HEK293 (cell line): ENCODE measurements around the gene PAXX.

Experiments used
- ATF2 ChIP-seq: fragments of 450-650 bp; formaldehyde crosslinking; IDR thresholded peaks from 2 replicates; pipeline ENCODE4 v1.5.1; 2016; ENCODE audit warnings: missing biosample characterization, missing genetic modification characterization, low read depth
- BCL11B ChIP-seq: fragments of 450-650 bp; formaldehyde crosslinking; IDR thresholded peaks from 2 replicates; pipeline ENCODE4 v1.5.1; 2016; ENCODE audit warnings: low read depth, missing biosample characterization, missing genetic modification characterization
- MEIS1 ChIP-seq: sonication (generic); formaldehyde crosslinking; IDR thresholded peaks from 2 replicates; pipeline ENCODE4 v1.8.1; 2022; ENCODE audit warnings: missing genetic modification reagents, mild to moderate bottlenecking, borderline replicate concordance
- MYNN ChIP-seq: fragments of 450-650 bp; formaldehyde crosslinking; IDR thresholded peaks from 2 replicates; pipeline ENCODE4 v1.5.1; 2016; ENCODE audit warnings: missing biosample characterization, missing genetic modification characterization, borderline replicate concordance
- OVOL3 ChIP-seq: fragments of 450-650 bp; formaldehyde crosslinking; IDR thresholded peaks from 2 replicates; pipeline ENCODE4 v1.5.1; 2016; ENCODE audit warnings: missing biosample characterization, missing genetic modification characterization
- PBX3 ChIP-seq: sonication (generic); formaldehyde crosslinking; IDR thresholded peaks from 2 replicates; pipeline ENCODE4 v1.8.1; 2022; ENCODE audit warnings: mild to moderate bottlenecking, moderate library complexity, missing genetic modification reagents
- RBAK ChIP-seq: fragments of 450-650 bp; formaldehyde crosslinking; IDR thresholded peaks from 2 replicates; pipeline ENCODE4 v1.5.1; 2016; ENCODE audit warnings: missing biosample characterization, missing genetic modification characterization
- REST ChIP-seq: fragments of 450-650 bp; formaldehyde crosslinking; IDR thresholded peaks from 2 replicates; pipeline ENCODE4 v1.5.1; 2016; ENCODE audit warnings: missing biosample characterization, missing genetic modification characterization
- SCRT2 ChIP-seq: fragments of 450-650 bp; formaldehyde crosslinking; IDR thresholded peaks from 2 replicates; pipeline ENCODE4 v1.5.1; 2016; ENCODE audit warnings: missing biosample characterization, missing genetic modification characterization
- ZBTB21 ChIP-seq: fragments of 450-650 bp; formaldehyde crosslinking; IDR thresholded peaks from 2 replicates; pipeline ENCODE4 v1.5.1; 2017; ENCODE audit warnings: missing biosample characterization, missing genetic modification characterization
- ZFHX2 ChIP-seq: fragments of 450-650 bp; formaldehyde crosslinking; conservative IDR thresholded peaks from 2 replicates; pipeline ENCODE4 v1.5.1; 2016; ENCODE audit warnings: missing biosample characterization, missing genetic modification characterization
- ZNF157 ChIP-seq: fragments of 450-650 bp; formaldehyde crosslinking; IDR thresholded peaks from 2 replicates; pipeline ENCODE4 v1.5.1; 2016; ENCODE audit warnings: missing biosample characterization, missing genetic modification characterization
- ZNF175 ChIP-seq: fragments of 450-650 bp; formaldehyde crosslinking; IDR thresholded peaks from 2 replicates; pipeline ENCODE4 v1.5.1; 2016; ENCODE audit warnings: missing biosample characterization, missing genetic modification characterization
- ZNF18 ChIP-seq: fragments of 450-650 bp; formaldehyde crosslinking; IDR thresholded peaks from 2 replicates; pipeline ENCODE4 v1.5.1; 2016; ENCODE audit warnings: missing biosample characterization, missing genetic modification characterization
- ZNF202 ChIP-seq: fragments of 450-650 bp; formaldehyde crosslinking; IDR thresholded peaks from 2 replicates; pipeline ENCODE4 v1.5.1; 2016; ENCODE audit warnings: missing biosample characterization, missing genetic modification characterization, borderline replicate concordance
- ZNF302 ChIP-seq: fragments of 450-650 bp; formaldehyde crosslinking; IDR thresholded peaks from 2 replicates; pipeline ENCODE4 v1.5.1; 2016; ENCODE audit warnings: missing biosample characterization, missing genetic modification characterization, low read depth
- ZNF311 ChIP-seq: fragments of 450-650 bp; formaldehyde crosslinking; IDR thresholded peaks from 2 replicates; pipeline ENCODE4 v1.5.1; 2017; ENCODE audit warnings: missing biosample characterization, missing genetic modification characterization, borderline replicate concordance
- ZNF335 ChIP-seq: fragments of 450-650 bp; formaldehyde crosslinking; conservative IDR thresholded peaks from 2 replicates; pipeline ENCODE4 v1.5.1; 2016; ENCODE audit warnings: missing biosample characterization, missing genetic modification characterization
- ZNF350 ChIP-seq: fragments of 450-650 bp; formaldehyde crosslinking; IDR thresholded peaks from 2 replicates; pipeline ENCODE4 v1.5.0; 2017; ENCODE audit warnings: missing biosample characterization, mild to moderate bottlenecking, missing genetic modification characterization
- ZNF510 ChIP-seq: fragments of 450-650 bp; formaldehyde crosslinking; IDR thresholded peaks from 2 replicates; pipeline ENCODE4 v1.5.1; 2018; ENCODE audit warnings: mild to moderate bottlenecking, missing genetic modification characterization, missing biosample characterization; ENCODE audit not compliant: insufficient replicate concordance
- ZNF529 ChIP-seq: fragments of 450-650 bp; formaldehyde crosslinking; IDR thresholded peaks from 2 replicates; pipeline ENCODE4 v1.5.1; 2017; ENCODE audit warnings: missing genetic modification characterization, missing biosample characterization; ENCODE audit not compliant: insufficient replicate concordance
- ZNF548 ChIP-seq: fragments of 450-650 bp; formaldehyde crosslinking; IDR thresholded peaks from 2 replicates; pipeline ENCODE4 v1.5.1; 2016; ENCODE audit warnings: missing biosample characterization, missing genetic modification characterization
- ZNF623 ChIP-seq: fragments of 450-650 bp; formaldehyde crosslinking; IDR thresholded peaks from 2 replicates; pipeline ENCODE4 v1.5.1; 2016; ENCODE audit warnings: missing biosample characterization, missing genetic modification characterization
- ZNF654 ChIP-seq: fragments of 450-650 bp; formaldehyde crosslinking; IDR thresholded peaks from 2 replicates; pipeline ENCODE4 v1.5.1; 2016; ENCODE audit warnings: low read depth, missing biosample characterization, missing genetic modification characterization
- ZNF843 ChIP-seq: fragments of 450-650 bp; formaldehyde crosslinking; IDR thresholded peaks from 2 replicates; pipeline ENCODE4 v1.5.1; 2016; ENCODE audit warnings: missing biosample characterization, missing genetic modification characterization
- TF ChIP-seq, protein P1 (sequence below): fragments of 450-650 bp; formaldehyde crosslinking; IDR thresholded peaks from 2 replicates; pipeline ENCODE4 v1.5.1; 2016; ENCODE audit warnings: missing biosample characterization, missing genetic modification characterization
- TF ChIP-seq, protein P2 (sequence below): fragments of 450-650 bp; formaldehyde crosslinking; IDR thresholded peaks from 2 replicates; pipeline ENCODE4 v1.5.1; 2016; ENCODE audit warnings: missing biosample characterization, missing genetic modification characterization
- TF ChIP-seq, protein P3 (sequence below): fragments of 450-650 bp; formaldehyde crosslinking; IDR thresholded peaks from 2 replicates; pipeline ENCODE4 v1.5.1; 2017; ENCODE audit warnings: missing biosample characterization, missing genetic modification characterization

The PAXX gene

GRCh38 chr9:137034709-137035506 is 42.7 kb downstream of the PAXX start (continued):
- no peak for TF ChIP-seq ZNF157 (tag by site-specific recombination)
- no peak for TF ChIP-seq ZNF548
- TF ChIP-seq ZNF335 (tag by site-specific recombination): peak; percentile 90
- TF ChIP-seq ATF2 (tag by site-specific recombination): no peak
- no peak for TF ChIP-seq ZNF202 (tag by site-specific recombination)
- no peak for TF ChIP-seq ZNF529 (tag by site-specific recombination)
- no peak for TF ChIP-seq ZNF302 (tag by site-specific recombination)
- TF ChIP-seq ZNF18: no peak
- no peak for TF ChIP-seq ZNF510 (tag by site-specific recombination)
- TF ChIP-seq BCL11B: no peak
- no peak; the same call in 1 of the 2 replicates for TF ChIP-seq ZNF843
- no peak for TF ChIP-seq REST
- no peak for TF ChIP-seq MYNN (tag by site-specific recombination)
- peak; percentile 61 for TF ChIP-seq ZNF654 (tag by site-specific recombination)
- TF ChIP-seq, protein P1, sequence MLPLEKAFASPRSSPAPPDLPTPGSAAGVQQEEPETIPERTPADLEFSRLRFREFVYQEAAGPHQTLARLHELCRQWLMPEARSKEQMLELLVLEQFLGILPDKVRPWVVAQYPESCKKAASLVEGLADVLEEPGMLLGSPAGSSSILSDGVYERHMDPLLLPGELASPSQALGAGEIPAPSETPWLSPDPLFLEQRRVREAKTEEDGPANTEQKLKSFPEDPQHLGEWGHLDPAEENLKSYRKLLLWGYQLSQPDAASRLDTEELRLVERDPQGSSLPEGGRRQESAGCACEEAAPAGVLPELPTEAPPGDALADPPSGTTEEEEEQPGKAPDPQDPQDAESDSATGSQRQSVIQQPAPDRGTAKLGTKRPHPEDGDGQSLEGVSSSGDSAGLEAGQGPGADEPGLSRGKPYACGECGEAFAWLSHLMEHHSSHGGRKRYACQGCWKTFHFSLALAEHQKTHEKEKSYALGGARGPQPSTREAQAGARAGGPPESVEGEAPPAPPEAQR (tag by site-specific recombination): no peak
- no peak for TF ChIP-seq RBAK (tag by site-specific recombination)
- TF ChIP-seq, protein P2, sequence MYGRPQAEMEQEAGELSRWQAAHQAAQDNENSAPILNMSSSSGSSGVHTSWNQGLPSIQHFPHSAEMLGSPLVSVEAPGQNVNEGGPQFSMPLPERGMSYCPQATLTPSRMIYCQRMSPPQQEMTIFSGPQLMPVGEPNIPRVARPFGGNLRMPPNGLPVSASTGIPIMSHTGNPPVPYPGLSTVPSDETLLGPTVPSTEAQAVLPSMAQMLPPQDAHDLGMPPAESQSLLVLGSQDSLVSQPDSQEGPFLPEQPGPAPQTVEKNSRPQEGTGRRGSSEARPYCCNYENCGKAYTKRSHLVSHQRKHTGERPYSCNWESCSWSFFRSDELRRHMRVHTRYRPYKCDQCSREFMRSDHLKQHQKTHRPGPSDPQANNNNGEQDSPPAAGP: 0 out of 2 replicates have a peak, but pooled peaks have one; percentile 33
- TF ChIP-seq, protein P3, sequence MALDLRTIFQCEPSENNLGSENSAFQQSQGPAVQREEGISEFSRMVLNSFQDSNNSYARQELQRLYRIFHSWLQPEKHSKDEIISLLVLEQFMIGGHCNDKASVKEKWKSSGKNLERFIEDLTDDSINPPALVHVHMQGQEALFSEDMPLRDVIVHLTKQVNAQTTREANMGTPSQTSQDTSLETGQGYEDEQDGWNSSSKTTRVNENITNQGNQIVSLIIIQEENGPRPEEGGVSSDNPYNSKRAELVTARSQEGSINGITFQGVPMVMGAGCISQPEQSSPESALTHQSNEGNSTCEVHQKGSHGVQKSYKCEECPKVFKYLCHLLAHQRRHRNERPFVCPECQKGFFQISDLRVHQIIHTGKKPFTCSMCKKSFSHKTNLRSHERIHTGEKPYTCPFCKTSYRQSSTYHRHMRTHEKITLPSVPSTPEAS: no peak
- TF ChIP-seq OVOL3 (tag by site-specific recombination): no peak
- no peak for TF ChIP-seq MEIS1 (CRISPR knock-in tag)
- TF ChIP-seq ZBTB21 (tag by site-specific recombination): no peak
- peak; percentile 100 for TF ChIP-seq SCRT2 (tag by site-specific recombination)
- 0 out of 2 replicates have a peak, but pooled peaks have one; percentile 5 for TF ChIP-seq ZFHX2 (tag by site-specific recombination)
- TF ChIP-seq ZNF311 (tag by site-specific recombination): no peak
- TF ChIP-seq ZNF623 (tag by site-specific recombination): no peak
- TF ChIP-seq PBX3 (CRISPR knock-in tag): no peak
- no peak for TF ChIP-seq ZNF175
- no peak for TF ChIP-seq ZNF350 (tag by site-specific recombination)
